ENCODE measurements around the gene FOXP1.

FOXP1 gene

DNA sequence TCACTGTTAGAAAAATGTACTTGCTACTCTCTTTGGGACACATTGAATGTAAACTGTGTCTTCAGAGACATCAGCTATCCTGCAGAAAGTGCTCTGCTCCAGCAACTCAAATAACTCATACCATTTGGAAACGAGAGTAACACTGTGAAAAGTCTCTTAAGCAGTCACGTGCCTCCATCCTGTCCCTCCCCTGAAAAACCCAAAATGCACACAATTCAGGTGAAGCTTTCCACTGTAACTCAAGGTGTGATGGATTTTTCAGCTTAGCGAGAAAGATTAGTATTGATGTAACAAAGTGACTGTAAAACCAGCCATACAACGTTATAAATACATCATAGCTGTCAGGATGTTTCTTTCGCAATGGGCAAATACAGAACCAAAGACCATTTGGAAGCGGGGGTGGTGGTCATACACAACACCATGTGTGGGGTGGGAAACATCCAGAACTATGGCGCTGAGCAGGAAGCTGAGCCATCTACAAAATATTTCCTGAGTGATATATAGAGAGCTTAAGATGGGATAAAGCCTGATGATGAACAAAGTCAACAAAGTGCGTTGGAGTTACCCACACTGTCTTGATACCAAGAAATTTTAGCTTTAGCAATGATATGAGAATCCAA lies 332.3 kb downstream of the FOXP1 start:
- peak; percentile 93 for DNase-seq (ENCODE audit: low read depth)
- no peak overlapping the region for H3K4me3 ChIP-seq (ENCODE audit: control insufficient read depth, low read depth, low read length)
- TF ChIP-seq, protein P1, sequence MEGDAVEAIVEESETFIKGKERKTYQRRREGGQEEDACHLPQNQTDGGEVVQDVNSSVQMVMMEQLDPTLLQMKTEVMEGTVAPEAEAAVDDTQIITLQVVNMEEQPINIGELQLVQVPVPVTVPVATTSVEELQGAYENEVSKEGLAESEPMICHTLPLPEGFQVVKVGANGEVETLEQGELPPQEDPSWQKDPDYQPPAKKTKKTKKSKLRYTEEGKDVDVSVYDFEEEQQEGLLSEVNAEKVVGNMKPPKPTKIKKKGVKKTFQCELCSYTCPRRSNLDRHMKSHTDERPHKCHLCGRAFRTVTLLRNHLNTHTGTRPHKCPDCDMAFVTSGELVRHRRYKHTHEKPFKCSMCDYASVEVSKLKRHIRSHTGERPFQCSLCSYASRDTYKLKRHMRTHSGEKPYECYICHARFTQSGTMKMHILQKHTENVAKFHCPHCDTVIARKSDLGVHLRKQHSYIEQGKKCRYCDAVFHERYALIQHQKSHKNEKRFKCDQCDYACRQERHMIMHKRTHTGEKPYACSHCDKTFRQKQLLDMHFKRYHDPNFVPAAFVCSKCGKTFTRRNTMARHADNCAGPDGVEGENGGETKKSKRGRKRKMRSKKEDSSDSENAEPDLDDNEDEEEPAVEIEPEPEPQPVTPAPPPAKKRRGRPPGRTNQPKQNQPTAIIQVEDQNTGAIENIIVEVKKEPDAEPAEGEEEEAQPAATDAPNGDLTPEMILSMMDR (conservative IDR thresholded peaks at IDR 0.05; ENCODE audit: control insufficient read depth, insufficient read depth, low read depth, low read length), result no peak

DNA sequence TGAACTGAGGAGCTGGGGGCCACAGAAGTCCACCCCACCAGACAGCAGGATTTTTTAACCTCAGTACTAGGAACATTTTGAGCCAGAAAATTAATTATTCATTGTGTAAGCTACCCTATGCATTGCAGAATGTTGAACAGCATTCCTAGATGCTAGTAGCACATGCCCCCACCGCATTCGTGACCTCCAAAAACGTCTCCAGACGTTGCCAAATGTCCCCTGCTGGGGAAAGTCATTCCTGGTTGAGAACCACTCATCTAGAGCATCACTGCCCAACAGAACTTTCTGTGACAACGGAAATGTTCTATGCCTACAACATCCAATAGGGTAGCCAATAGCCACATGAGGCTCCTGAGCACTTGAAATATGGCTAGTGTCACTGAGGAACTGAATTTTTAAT lies 333.5 kb downstream of the FOXP1 start:
- no peak for DNase-seq (ENCODE audit: low read depth)
- H3K4me3 ChIP-seq (ENCODE audit: control insufficient read depth, low read depth, low read length), result no peak overlapping the region
- TF ChIP-seq, protein P1 (conservative IDR thresholded peaks at IDR 0.05; ENCODE audit: control insufficient read depth, insufficient read depth, low read depth, low read length), result no peak

DNA sequence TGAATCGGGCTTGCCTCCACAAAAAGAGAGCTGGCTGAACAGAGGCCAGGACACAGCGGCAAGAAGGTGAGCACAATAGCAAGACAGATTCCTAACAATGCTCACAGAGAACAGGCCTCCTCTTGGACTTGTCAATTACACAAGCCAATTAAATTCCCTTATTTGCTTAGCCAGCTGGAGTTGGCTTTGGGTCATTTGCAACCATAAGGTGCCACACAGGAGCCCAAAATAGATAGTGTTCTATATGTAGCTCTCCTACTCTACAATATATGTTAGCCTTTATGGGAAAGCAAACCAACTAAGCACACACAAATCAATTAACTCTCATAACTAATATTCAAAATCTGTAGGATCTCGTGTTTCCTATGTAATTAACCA lies 335.6 kb downstream of the FOXP1 start:
- H3K4me3 ChIP-seq (ENCODE audit: control insufficient read depth, low read depth, low read length), result no peak overlapping the region
- TF ChIP-seq, protein P1 (conservative IDR thresholded peaks at IDR 0.05; ENCODE audit: control insufficient read depth, insufficient read depth, low read depth, low read length), result no peak
- no peak for DNase-seq (ENCODE audit: low read depth)

DNA sequence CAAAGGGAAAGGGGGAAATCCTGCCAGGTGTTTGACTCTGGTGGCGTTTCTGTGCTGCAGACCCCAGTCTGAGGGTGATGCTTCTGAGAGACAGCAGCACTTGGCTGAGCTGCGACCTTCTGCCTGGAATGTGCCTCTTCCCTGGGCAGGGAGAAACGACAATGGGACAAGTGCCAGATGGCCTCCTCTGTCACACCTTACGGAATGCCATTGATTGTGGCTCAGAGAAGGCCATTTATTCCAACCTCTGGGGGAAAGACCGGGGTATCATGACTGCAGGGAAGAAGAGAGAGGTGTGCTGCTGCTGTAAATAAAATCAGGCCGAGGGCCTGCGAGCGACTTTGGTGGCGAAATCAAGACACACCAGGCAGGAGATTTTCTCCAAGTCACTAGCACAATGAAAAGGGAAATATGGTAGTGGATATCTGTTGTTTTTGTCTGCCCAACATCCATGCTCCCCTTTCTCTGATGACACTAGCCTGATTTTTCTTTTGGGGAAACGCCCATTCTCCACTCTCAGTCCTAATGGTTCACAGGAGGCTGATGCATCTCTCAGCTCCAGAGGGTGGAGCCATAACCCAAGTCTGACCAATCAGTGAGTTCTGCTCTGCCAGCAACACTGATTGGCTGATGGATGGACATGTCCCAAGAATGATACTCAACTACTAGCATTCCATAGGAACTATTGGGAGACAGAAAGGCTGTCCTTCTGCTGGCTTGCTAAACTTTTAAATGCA lies 336.1 kb downstream of the FOXP1 start:
- H3K4me3 ChIP-seq (ENCODE audit: control insufficient read depth, low read depth, low read length), result no peak overlapping the region
- DNase-seq (ENCODE audit: low read depth), result peak; percentile 66
- TF ChIP-seq, protein P1 (conservative IDR thresholded peaks at IDR 0.05; ENCODE audit: control insufficient read depth, insufficient read depth, low read depth, low read length), result no peak

DNA sequence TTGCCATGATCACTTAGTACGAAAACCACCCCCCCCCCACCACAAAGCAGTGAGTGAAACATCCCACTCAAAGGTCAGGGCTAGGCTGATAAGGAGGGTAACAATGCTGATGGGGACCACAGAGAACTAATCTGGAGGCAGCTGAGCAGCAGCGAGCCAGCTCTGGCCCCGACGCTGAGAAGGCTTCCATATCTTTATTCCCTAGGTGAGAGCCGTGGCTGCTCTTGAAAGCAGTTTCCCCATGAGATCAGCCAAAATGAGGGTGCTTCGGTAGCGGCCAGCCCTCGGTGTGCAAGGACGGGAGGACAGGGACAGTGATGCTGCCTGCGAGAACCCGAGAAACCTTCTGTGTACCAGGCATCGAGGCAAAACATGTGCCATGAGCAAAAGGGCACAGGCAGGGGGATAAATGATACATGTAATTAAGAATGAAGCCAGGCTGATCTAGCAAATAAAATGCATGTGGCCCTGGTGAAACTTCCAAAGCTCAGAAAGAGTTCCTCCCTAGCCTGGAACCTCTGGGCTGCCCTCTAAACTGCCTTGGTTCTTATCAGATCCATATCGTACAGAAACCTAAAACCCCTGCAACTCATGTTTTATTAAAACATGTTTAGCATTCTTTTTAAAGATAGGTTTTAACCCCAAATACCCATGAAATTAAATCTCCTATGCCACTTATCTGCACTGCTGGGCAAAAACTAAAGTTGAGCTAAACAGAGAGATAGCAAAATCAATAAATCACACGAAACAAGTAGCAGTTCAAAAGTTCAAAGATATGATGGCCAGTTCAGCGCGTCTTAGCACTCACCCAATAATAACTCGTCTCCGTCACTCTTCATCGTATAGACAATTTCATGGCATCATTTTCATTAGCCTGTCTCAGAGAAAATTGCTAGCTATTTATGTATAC lies 337.3 kb downstream of the FOXP1 start:
- no peak for DNase-seq (ENCODE audit: low read depth)
- H3K4me3 ChIP-seq (ENCODE audit: control insufficient read depth, low read depth, low read length), result no peak overlapping the region
- TF ChIP-seq, protein P1 (conservative IDR thresholded peaks at IDR 0.05; ENCODE audit: control insufficient read depth, insufficient read depth, low read depth, low read length), result no peak

DNA sequence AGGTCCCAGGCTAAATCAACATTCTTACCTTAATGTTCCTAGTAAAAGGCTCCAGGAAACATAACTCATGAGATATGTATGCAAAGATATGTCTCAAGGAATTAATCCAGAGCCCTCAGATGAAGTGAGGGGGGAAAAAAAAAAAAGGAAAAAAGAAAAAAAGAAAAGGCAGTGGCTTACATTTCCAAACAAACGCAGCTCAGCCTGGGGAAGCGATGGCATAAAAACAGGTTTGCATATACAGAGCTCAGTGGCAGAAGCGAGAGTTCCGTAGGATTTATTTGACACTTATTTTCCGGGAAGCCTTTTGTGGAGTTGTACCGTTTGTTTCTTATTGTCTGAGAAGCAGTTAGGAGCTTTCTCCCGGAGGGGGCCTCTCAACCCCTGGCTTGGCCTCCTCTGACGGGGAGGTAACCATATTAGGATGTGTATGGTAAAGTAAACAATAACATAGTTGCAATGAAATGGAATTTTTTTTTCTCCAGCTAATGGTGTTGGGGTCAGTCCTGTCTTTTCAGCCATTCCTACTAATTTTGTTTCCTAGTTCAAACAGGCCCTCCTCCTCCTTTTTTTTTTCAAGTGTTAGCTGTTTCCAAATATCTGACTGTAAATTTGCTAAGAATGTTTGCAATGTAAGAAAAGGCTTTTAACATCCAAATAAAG lies 338.6 kb downstream of the FOXP1 start:
- H3K4me3 ChIP-seq (ENCODE audit: control insufficient read depth, low read depth, low read length), result no peak overlapping the region

More for the DNA sequence above, 338.6 kb downstream of the FOXP1 start:
- TF ChIP-seq, protein P1 (conservative IDR thresholded peaks at IDR 0.05; ENCODE audit: control insufficient read depth, insufficient read depth, low read depth, low read length), result no peak
- peak; percentile 57 for DNase-seq (ENCODE audit: low read depth)
